CD14-positive monocyte (primary cell): Measurements from ENCODE around the gene NPAS2. TPM values are rescaled to one million over a fixed set of nuclear protein-coding genes. Genes with fewer than 3 reads are reported as not detected.

Source experiments
- DNase-seq, 3 donors: peaks; one replicate each; pipeline ENCODE4 v3.0.0-alpha.2; 2011 to 2022
- H2AFZ ChIP-seq: 2 replicates; pipeline ENCODE4 v1.6.0; 2012; ENCODE audit warnings: mild to moderate bottlenecking, low read depth, low read length, inconsistent platforms; ENCODE audit not compliant: insufficient read depth, poor library complexity, severe bottlenecking
- H3K27ac ChIP-seq, 2 donors: 1 replicate in 1 of 2; 2 replicates in 1 of 2; pipeline ENCODE4 v1.5.1; 2012 to 2013; ENCODE audit warnings: low read length in 2 of 2, control low read depth in 1 of 2, inconsistent platforms in 1 of 2, low read depth in 1 of 2, mild to moderate bottlenecking in 1 of 2
- H3K27me3 ChIP-seq, 2 donors: one replicate each; pipeline versions ENCODE4 v1.6.0 to v1.6.1; 2011 to 2013; ENCODE audit warnings: low read length in 2 of 2; ENCODE audit not compliant: control insufficient read depth in 2 of 2, insufficient read depth in 2 of 2
- H3K36me3 ChIP-seq, 2 donors: replicated peaks in 1 of 2; 1 replicate in 1 of 2; 2 replicates in 1 of 2; pipeline versions ENCODE4 v1.5.1 to v1.6.1; 2012 to 2013; ENCODE audit warnings: low read length in 2 of 2, control low read depth in 1 of 2, inconsistent platforms in 1 of 2, mild to moderate bottlenecking in 1 of 2; ENCODE audit not compliant: insufficient read depth in 2 of 2, control insufficient read depth in 1 of 2
- H3K4me1 ChIP-seq, 2 donors: 1 replicate in 1 of 2; 2 replicates in 1 of 2; pipeline versions ENCODE4 v1.5.1 to v1.6.1; 2012 to 2013; ENCODE audit warnings: low read length in 2 of 2, control low read depth in 1 of 2, inconsistent platforms in 1 of 2, mild to moderate bottlenecking in 1 of 2, moderate library complexity in 1 of 2; ENCODE audit not compliant: insufficient read depth in 2 of 2, control insufficient read depth in 1 of 2
- H3K4me2 ChIP-seq: replicated peaks from 2 replicates; pipeline ENCODE3; 2012; ENCODE audit warnings: low read length, moderate library complexity, mild to moderate bottlenecking; ENCODE audit not compliant: poor library complexity, severe bottlenecking; ENCODE audit errors: extremely low read depth
- H3K4me3 ChIP-seq, 3 experiments: fragments of 200-600 bp in 1 of 3; sonication (generic) in 1 of 3; replicated peaks in 1 of 3; 1 replicate in 2 of 3; 2 replicates in 1 of 3; pipeline ENCODE4 v1.5.1; 2011 to 2013; ENCODE audit warnings: low read length in 3 of 3, mild to moderate bottlenecking in 3 of 3, control low read depth in 2 of 3, low read depth in 2 of 3, inconsistent platforms in 1 of 3, moderate library complexity in 1 of 3
- H3K79me2 ChIP-seq: 2 replicates; pipeline ENCODE4 v1.6.0; 2012; ENCODE audit warnings: mild to moderate bottlenecking, control low read depth, inconsistent platforms, low read length, moderate library complexity; ENCODE audit not compliant: insufficient read depth
- H3K9ac ChIP-seq: 2 replicates; pipeline ENCODE4 v1.6.0; 2017; ENCODE audit warnings: low read length, mild to moderate bottlenecking; ENCODE audit not compliant: insufficient read depth, poor library complexity, severe bottlenecking
- H3K9me3 ChIP-seq, 2 donors: replicated peaks in 1 of 2; 1 replicate in 1 of 2; 2 replicates in 1 of 2; pipeline versions ENCODE4 v1.5.1 to v1.6.1; 2012 to 2013; ENCODE audit warnings: low read length in 2 of 2, control low read depth in 1 of 2; ENCODE audit not compliant: control insufficient read depth in 1 of 2, insufficient read depth in 1 of 2
- H4K20me1 ChIP-seq: 2 replicates; pipeline ENCODE4 v1.6.0; 2012; ENCODE audit warnings: mild to moderate bottlenecking, low read length, control low read depth, moderate library complexity; ENCODE audit not compliant: insufficient read depth
- H3K27ac Mint-ChIP-seq, 7 donors: one replicate each; pipeline ENCODE4 v1.8.0; 2020; ENCODE audit warnings: mild to moderate bottlenecking in 7 of 7, mixed read lengths in 7 of 7, moderate library complexity in 6 of 7, inconsistent platforms in 2 of 7
- H3K27me3 Mint-ChIP-seq, 3 donors: one replicate each; pipeline ENCODE4 v1.8.0; 2021 to 2022; ENCODE audit warnings: low read depth in 3 of 3, mild to moderate bottlenecking in 3 of 3, mixed read lengths in 3 of 3, moderate library complexity in 3 of 3, inconsistent platforms in 1 of 3
- H3K36me3 Mint-ChIP-seq, 2 donors: one replicate each; pipeline ENCODE4 v1.8.0; 2020; ENCODE audit warnings: mixed read lengths in 2 of 2, inconsistent platforms in 1 of 2, mild to moderate bottlenecking in 1 of 2
- H3K4me1 Mint-ChIP-seq: one replicate; pipeline ENCODE4 v1.8.0; 2020; ENCODE audit warnings: mild to moderate bottlenecking, mixed read lengths
- H3K4me3 Mint-ChIP-seq, 2 donors: one replicate each; pipeline ENCODE4 v1.8.0; 2020; ENCODE audit warnings: mild to moderate bottlenecking in 2 of 2, mixed read lengths in 2 of 2, moderate library complexity in 1 of 2
- H3K9me3 Mint-ChIP-seq, 7 donors: one replicate each; pipeline ENCODE4 v1.8.0; 2020 to 2022; ENCODE audit warnings: mixed read lengths in 7 of 7, mild to moderate bottlenecking in 6 of 7, moderate library complexity in 6 of 7, inconsistent platforms in 2 of 7
- WGBS: methylation state at CpG from one replicate; pipeline ENCODE4 v1.1.5; 2013; ENCODE audit warnings: missing lambda C conversion rate; ENCODE audit not compliant: insufficient coverage; 5-methylcytosine and 5-hydroxymethylcytosine counted together
- intact Hi-C, 2 donors: fragments of 100-400 bp; cut with micrococcal nuclease; formaldehyde crosslinking; loops; one replicate each; pipeline versions ENCODE4 v1.15.0 to v1.15.1; 2023
- polyA plus RNA-seq, 3 donors: library from polyadenylated mRNA; depleted of rRNA in 1 of 3; unstranded in 2 of 3; stranded (reverse) in 1 of 3; fragments of 300-500 nt in 2 of 3; fragments of >200 nt in 1 of 3; fragmentation: Illumina TruSeq in 2 of 3; gene quantifications; 1 replicate in 2 of 3; 2 replicates in 1 of 3; pipeline ENCODE4 v1.2.3, GENCODE V29; 2012 to 2021
- TF ChIP-seq, protein P1 (sequence below): fragments of 200-600 bp; IDR thresholded peaks from one replicate; pipeline ENCODE4 v1.8.0; 2022; ENCODE audit warnings: antibody characterized with exemption, mild to moderate bottlenecking

Gene NPAS2
- polyA plus RNA-seq, 3 donors, result not detected

DNA sequence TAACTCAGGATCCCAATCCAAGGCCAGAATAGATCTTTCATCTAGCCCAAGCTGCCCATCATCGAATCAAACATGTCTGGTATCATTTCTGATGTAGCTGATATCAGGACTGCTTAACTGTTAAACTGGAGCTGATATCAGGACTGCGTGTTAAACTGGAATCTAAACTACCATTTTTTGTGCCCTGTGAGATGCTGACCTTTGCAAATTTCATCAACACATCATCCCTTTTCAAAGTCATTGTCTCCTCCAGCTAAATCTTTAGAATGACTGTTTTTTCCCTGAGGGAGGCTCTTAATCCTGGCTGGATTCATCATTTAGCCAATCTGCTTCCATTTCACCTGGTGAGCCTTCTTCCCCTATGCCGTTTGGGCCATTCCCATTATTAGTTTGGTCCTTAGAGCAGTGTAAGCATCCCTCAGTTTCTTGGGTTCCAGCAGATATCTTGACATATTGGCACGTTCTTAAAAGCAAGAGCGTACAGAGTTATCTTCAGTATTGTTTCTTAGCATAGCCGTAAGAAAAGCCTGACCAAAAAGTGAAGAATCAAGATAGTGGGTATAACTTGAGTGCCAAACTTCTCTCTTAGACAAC is 194.4 kb downstream of the NPAS2 start:
- no peak overlapping the region for H3K4me2 ChIP-seq
- H3K9me3 ChIP-seq, result no peaks in the 10 kb centered on the region
- H3K27ac ChIP-seq, result no peak overlapping the region
- WGBS, result 100% methylated on average over 3 of the region's 6 CpGs
- Mint-ChIP-seq H3K9me3 (no peaks in the 10 kb centered on the region), H3K4me3 (no peak overlapping the region), H3K27ac (no peak overlapping the region), H3K27me3 (no peaks in the 10 kb centered on the region), H3K4me1 (no peaks in the 10 kb centered on the region), H3K36me3 (peaks cover 43 to 56% of the 10 kb centered on the region in 2 donors)
- no peak overlapping the region for H3K9ac ChIP-seq
- no peak overlapping the region for H2AFZ ChIP-seq
- H4K20me1 ChIP-seq, result peaks cover 62% of the 10 kb centered on the region
- no peak for DNase-seq
- TF ChIP-seq, protein P1, sequence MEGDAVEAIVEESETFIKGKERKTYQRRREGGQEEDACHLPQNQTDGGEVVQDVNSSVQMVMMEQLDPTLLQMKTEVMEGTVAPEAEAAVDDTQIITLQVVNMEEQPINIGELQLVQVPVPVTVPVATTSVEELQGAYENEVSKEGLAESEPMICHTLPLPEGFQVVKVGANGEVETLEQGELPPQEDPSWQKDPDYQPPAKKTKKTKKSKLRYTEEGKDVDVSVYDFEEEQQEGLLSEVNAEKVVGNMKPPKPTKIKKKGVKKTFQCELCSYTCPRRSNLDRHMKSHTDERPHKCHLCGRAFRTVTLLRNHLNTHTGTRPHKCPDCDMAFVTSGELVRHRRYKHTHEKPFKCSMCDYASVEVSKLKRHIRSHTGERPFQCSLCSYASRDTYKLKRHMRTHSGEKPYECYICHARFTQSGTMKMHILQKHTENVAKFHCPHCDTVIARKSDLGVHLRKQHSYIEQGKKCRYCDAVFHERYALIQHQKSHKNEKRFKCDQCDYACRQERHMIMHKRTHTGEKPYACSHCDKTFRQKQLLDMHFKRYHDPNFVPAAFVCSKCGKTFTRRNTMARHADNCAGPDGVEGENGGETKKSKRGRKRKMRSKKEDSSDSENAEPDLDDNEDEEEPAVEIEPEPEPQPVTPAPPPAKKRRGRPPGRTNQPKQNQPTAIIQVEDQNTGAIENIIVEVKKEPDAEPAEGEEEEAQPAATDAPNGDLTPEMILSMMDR, result no peak
- H3K4me1 ChIP-seq, result no peaks in the 10 kb centered on the region
- peaks cover 45 to 80% of the 10 kb centered on the region in 2 donors for H3K36me3 ChIP-seq
- no peak overlapping the region for H3K4me3 ChIP-seq
- no peaks in the 10 kb centered on the region for H3K27me3 ChIP-seq
- intact Hi-C loops, result loop anchor here (2.0 to 10.0 kb wide), 4 partner anchors 138 to 820 kb away; partner anchors contain the start of gene TBC1D8 (in 2 of the 2)
- peaks cover 7% of the 10 kb centered on the region for H3K79me2 ChIP-seq

DNA sequence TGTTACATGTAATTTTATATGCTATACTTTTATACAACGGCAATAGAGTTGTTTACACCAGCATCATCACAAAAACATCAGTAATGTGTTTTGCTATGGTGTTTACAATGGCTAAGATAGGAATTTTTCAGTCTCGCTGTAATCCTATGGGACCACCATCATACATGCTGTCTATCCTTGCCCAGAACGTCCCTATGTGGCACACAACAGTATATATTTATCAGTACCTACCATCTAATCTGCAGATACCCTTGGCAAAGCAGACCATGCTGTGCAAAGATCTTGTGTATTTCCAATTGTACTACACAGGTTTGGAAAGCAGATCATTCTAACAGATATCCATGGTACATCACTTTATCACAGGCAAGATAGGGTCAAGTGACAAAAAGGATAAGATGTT is 197.4 kb downstream of the NPAS2 start:
- 80% methylated on average over 1 of the region's 3 CpGs for WGBS

More for the DNA sequence above, 197.4 kb downstream of the NPAS2 start:
- Histone ChIP-seq H3K9me3 (no peaks in the 10 kb centered on the region), H3K27ac (no peak overlapping the region), H4K20me1 (peaks cover 34% of the 10 kb centered on the region), H3K4me2 (no peak overlapping the region), H3K27me3 (no peaks in the 10 kb centered on the region), H3K4me1 (no peaks in the 10 kb centered on the region), H3K79me2 (peaks cover 4% of the 10 kb centered on the region), H3K36me3 (peaks cover 47 to 80% of the 10 kb centered on the region in 2 donors), H2AFZ (no peak overlapping the region), H3K9ac (no peak overlapping the region), H3K4me3 (no peak overlapping the region)
- Mint-ChIP-seq H3K27ac (no peak overlapping the region), H3K9me3 (no peaks in the 10 kb centered on the region), H3K27me3 (peaks cover 0 to 3% (median 0%) of the 10 kb centered on the region in 3 donors), H3K4me3 (no peak overlapping the region), H3K4me1 (no peaks in the 10 kb centered on the region), H3K36me3 (peaks cover 48 to 56% of the 10 kb centered on the region in 2 donors)
- intact Hi-C loops, result loop anchor here in 1 of 2 donors (10.0 kb wide), 1 partner anchor 817 kb away; no protein-coding TSS in a partner anchor
- TF ChIP-seq, protein P1, result no peak
- DNase-seq, result no peak
